ENCODE data around the gene XIAP. TPM values are rescaled to one million over a fixed set of nuclear protein-coding genes. Genes with fewer than 3 reads are reported as not detected.
"Not testable (repeated sequence)": the region's sequence is repeated elsewhere in the genome, so short reads cannot be mapped to it uniquely, and the experiment has no call there.

Gene XIAP
- total RNA-seq, 1 experiment from 2014 or later, result 29.2 TPM

- ATAC-seq, result 0 out of 2 replicates have a peak, but pooled peaks have one; percentile 11
Measured at GRCh38 chrX:123847056-123847455, 12.8 kb upstream of the XIAP start.

GRCh38 chrX:123849096-123849495 lies 10.8 kb upstream of the XIAP start:
- no TSS peak for BruUV-seq (replicated peaks)
- TF ChIP-seq EZH2 (IDR thresholded peaks at IDR 0.05; ENCODE audit: low read length, unreplicated experiment), result no peak
- TF ChIP-seq EZH2phosphoT487 (IDR thresholded peaks at IDR 0.05; ENCODE audit: borderline replicate concordance, low read length), result no peak
- TF ChIP-seq CTCF (conservative IDR thresholded peaks at IDR 0.05; ENCODE audit: low read depth, low read length), result no peak

More at GRCh38 chrX:123847056-123847455, 12.8 kb upstream of the XIAP start:
- Histone ChIP-seq H2AFZ (ENCODE audit: low read length) (no peak overlapping the region), H3K4me3 (ENCODE audit: low read length) (no peak overlapping the region), H3K9me3 (ENCODE audit: low read length) (no peaks in the 10 kb centered on the region), H3K79me2 (ENCODE audit: low read length) (no peaks in the 10 kb centered on the region), H3K27me3 (ENCODE audit: low read length) (no peaks in the 10 kb centered on the region), H3F3A (ENCODE audit: low read length, unreplicated experiment) (no peaks in the 10 kb centered on the region), H3K4me1 (ENCODE audit: insufficient read depth, low read length) (peaks cover 11% of the 10 kb centered on the region), H3K9me2 (replicated peaks; ENCODE audit: low read length) (no peaks in the 10 kb centered on the region), H3K4me2 (ENCODE audit: low read length) (peak overlapping the region; percentile 53), H4K20me1 (ENCODE audit: low read length) (no peaks in the 10 kb centered on the region), H3K27ac (ENCODE audit: low read length) (peak overlapping the region; percentile 39), H3K9ac (ENCODE audit: low read length) (no peak overlapping the region), H3K36me3 (ENCODE audit: low read depth, low read length) (no peaks in the 10 kb centered on the region)
- CTCF ChIA-PET, result no interaction called here
- TSS peak; percentile 100 for BruUV-seq (replicated peaks)
- intact Hi-C loops (cut with micrococcal nuclease), result no loop called here
- POLR2A ChIA-PET (ENCODE audit: unreplicated experiment), result no interaction called here
- DNase-seq, result no peak
- TF ChIP-seq CTCF (conservative IDR thresholded peaks at IDR 0.05; ENCODE audit: low read depth, low read length), result no peak
- no peak for TF ChIP-seq EZH2 (IDR thresholded peaks at IDR 0.05; ENCODE audit: low read length, unreplicated experiment)
- TF ChIP-seq EZH2phosphoT487 (IDR thresholded peaks at IDR 0.05; ENCODE audit: borderline replicate concordance, low read length), result no peak

GRCh38 chrX:123849906-123850305 lies 9.9 kb upstream of the XIAP start:
- H3K79me2 ChIP-seq (ENCODE audit: low read length); H3K4me3 ChIP-seq (ENCODE audit: low read length); H3K9me3 ChIP-seq (ENCODE audit: low read length); DNase-seq; H3K36me3 ChIP-seq (ENCODE audit: low read depth, low read length); intact Hi-C loops (cut with micrococcal nuclease); ATAC-seq; BruUV-seq (replicated peaks); POLR2A ChIA-PET (ENCODE audit: unreplicated experiment); H3K9me2 ChIP-seq (replicated peaks; ENCODE audit: low read length); CTCF ChIA-PET; H4K20me1 ChIP-seq (ENCODE audit: low read length); H3K9ac ChIP-seq (ENCODE audit: low read length); H3K27ac ChIP-seq (ENCODE audit: low read length); H3F3A ChIP-seq (ENCODE audit: low read length, unreplicated experiment); H3K4me2 ChIP-seq (ENCODE audit: low read length); H2AFZ ChIP-seq (ENCODE audit: low read length); H3K27me3 ChIP-seq (ENCODE audit: low read length): not testable (repeated sequence)
- peaks cover 11% of the 10 kb centered on the region for H3K4me1 ChIP-seq (ENCODE audit: insufficient read depth, low read length)

More at GRCh38 chrX:123849096-123849495, 10.8 kb upstream of the XIAP start:
- intact Hi-C loops (cut with micrococcal nuclease), result no loop called here
- no peaks in the 10 kb centered on the region for H3K9me2 ChIP-seq (replicated peaks; ENCODE audit: low read length)
- no peaks in the 10 kb centered on the region for H3K36me3 ChIP-seq (ENCODE audit: low read depth, low read length)
- H3K4me3 ChIP-seq (ENCODE audit: low read length), result no peak overlapping the region
- H3K79me2 ChIP-seq (ENCODE audit: low read length), result no peaks in the 10 kb centered on the region
- no peak overlapping the region for H3K9ac ChIP-seq (ENCODE audit: low read length)
- H2AFZ ChIP-seq (ENCODE audit: low read length), result no peak overlapping the region
- H3K4me2 ChIP-seq (ENCODE audit: low read length), result no peak overlapping the region
- no peaks in the 10 kb centered on the region for H3K27me3 ChIP-seq (ENCODE audit: low read length)
- DNase-seq (no peak), ATAC-seq (no peak)
- H4K20me1 ChIP-seq (ENCODE audit: low read length), result no peaks in the 10 kb centered on the region
- H3K9me3 ChIP-seq (ENCODE audit: low read length), result no peaks in the 10 kb centered on the region
- H3K27ac ChIP-seq (ENCODE audit: low read length), result no peak overlapping the region
- H3F3A ChIP-seq (ENCODE audit: low read length, unreplicated experiment), result no peaks in the 10 kb centered on the region
- H3K4me1 ChIP-seq (ENCODE audit: insufficient read depth, low read length), result peaks cover 11% of the 10 kb centered on the region
- ChIA-PET POLR2A (ENCODE audit: unreplicated experiment) (no interaction called here), CTCF (no interaction called here)

Data from PC-3 (cell line).